Natural killer cell (primary cell): ENCODE measurements around the gene PUM2. TPM values are rescaled to one million over a fixed set of nuclear protein-coding genes. Genes with fewer than 3 reads are reported as not detected.
"Not testable (repeated sequence)": the region's sequence is repeated elsewhere in the genome, so short reads cannot be mapped to it uniquely, and the experiment has no call there.

Experiments used
- ATAC-seq, 3 donors: fragments of 150-1000 bp in 2 of 3; fragments of 200-7000 bp in 1 of 3; cut with Tn5 transposase; 1 replicate in 1 of 3; 2 replicates in 2 of 3; pipeline ENCODE4 v1.10.0; 2021; ENCODE audit warnings: mild to moderate bottlenecking in 2 of 3, moderate library complexity in 2 of 3
- DNase-seq, 2 donors: peaks; one replicate each; pipeline versions ENCODE4 v3.0.0 to v3.0.0-alpha.2; 2013 to 2021; ENCODE audit warnings: mixed read lengths in 1 of 2
- H3K27ac ChIP-seq: one replicate; pipeline ENCODE4 v1.5.1; 2013; ENCODE audit warnings: mild to moderate bottlenecking, low read length
- H3K27me3 ChIP-seq: one replicate; pipeline ENCODE4 v1.6.1; 2013; ENCODE audit warnings: low read length; ENCODE audit not compliant: control insufficient read depth, insufficient read depth
- H3K36me3 ChIP-seq: one replicate; pipeline ENCODE4 v1.6.1; 2013; ENCODE audit warnings: low read length; ENCODE audit not compliant: control insufficient read depth, insufficient read depth
- H3K4me1 ChIP-seq: one replicate; pipeline ENCODE4 v1.6.1; 2013; ENCODE audit warnings: low read length; ENCODE audit not compliant: control insufficient read depth, insufficient read depth
- H3K4me3 ChIP-seq: one replicate; pipeline ENCODE4 v1.5.1; 2013; ENCODE audit warnings: low read length
- H3K9me3 ChIP-seq: one replicate; pipeline ENCODE4 v1.6.1; 2013; ENCODE audit warnings: low read length; ENCODE audit not compliant: control insufficient read depth, insufficient read depth
- H3K27ac Mint-ChIP-seq, 2 donors: one replicate each; pipeline ENCODE4 v1.8.0; 2022; ENCODE audit warnings: mild to moderate bottlenecking in 2 of 2, mixed read lengths in 2 of 2, moderate library complexity in 1 of 2
- H3K27me3 Mint-ChIP-seq, 2 donors: one replicate each; pipeline ENCODE4 v1.8.0; 2022; ENCODE audit warnings: low read depth in 2 of 2, mixed read lengths in 2 of 2
- H3K36me3 Mint-ChIP-seq: one replicate; pipeline ENCODE4 v1.8.0; 2022; ENCODE audit warnings: mixed read lengths
- H3K4me1 Mint-ChIP-seq, 2 donors: one replicate each; pipeline ENCODE4 v1.8.0; 2022; ENCODE audit warnings: mixed read lengths in 2 of 2
- H3K4me3 Mint-ChIP-seq: one replicate; pipeline ENCODE4 v1.8.0; 2022; ENCODE audit warnings: mild to moderate bottlenecking, moderate library complexity, mixed read lengths
- H3K9me3 Mint-ChIP-seq, 2 donors: one replicate each; pipeline ENCODE4 v1.8.0; 2022; ENCODE audit warnings: mixed read lengths in 2 of 2
- WGBS: methylation state at CpG from one replicate; pipeline ENCODE4 v1.1.7; 2013; ENCODE audit warnings: missing lambda C conversion rate; ENCODE audit not compliant: insufficient coverage; 5-methylcytosine and 5-hydroxymethylcytosine counted together
- intact Hi-C: fragments of 100-400 bp; cut with micrococcal nuclease; formaldehyde crosslinking; loops from one replicate; pipeline ENCODE4 v1.14.2; 2022
- total RNA-seq, 4 donors: library from RNA; stranded (reverse); fragments of 120-200 nt in 1 of 4; gene quantifications; one replicate each; pipeline versions ENCODE4 v1.2.3 to v1.2.4, GENCODE V29; 2013 to 2022
- TF ChIP-seq, protein P1 (sequence below): fragments of 200-600 bp; IDR thresholded peaks from one replicate; pipeline ENCODE4 v1.8.0; 2022; ENCODE audit warnings: antibody characterized with exemption

PUM2 gene
- total RNA-seq, 3 donors from 2014 or later (not counting 1 experiment from before 2014, with no cell fraction given), result 115 to 157 (median 130) TPM

GRCh38 chr2:20371323-20372025 is 20.8 kb upstream of the PUM2 start:
- TF ChIP-seq, protein P1, sequence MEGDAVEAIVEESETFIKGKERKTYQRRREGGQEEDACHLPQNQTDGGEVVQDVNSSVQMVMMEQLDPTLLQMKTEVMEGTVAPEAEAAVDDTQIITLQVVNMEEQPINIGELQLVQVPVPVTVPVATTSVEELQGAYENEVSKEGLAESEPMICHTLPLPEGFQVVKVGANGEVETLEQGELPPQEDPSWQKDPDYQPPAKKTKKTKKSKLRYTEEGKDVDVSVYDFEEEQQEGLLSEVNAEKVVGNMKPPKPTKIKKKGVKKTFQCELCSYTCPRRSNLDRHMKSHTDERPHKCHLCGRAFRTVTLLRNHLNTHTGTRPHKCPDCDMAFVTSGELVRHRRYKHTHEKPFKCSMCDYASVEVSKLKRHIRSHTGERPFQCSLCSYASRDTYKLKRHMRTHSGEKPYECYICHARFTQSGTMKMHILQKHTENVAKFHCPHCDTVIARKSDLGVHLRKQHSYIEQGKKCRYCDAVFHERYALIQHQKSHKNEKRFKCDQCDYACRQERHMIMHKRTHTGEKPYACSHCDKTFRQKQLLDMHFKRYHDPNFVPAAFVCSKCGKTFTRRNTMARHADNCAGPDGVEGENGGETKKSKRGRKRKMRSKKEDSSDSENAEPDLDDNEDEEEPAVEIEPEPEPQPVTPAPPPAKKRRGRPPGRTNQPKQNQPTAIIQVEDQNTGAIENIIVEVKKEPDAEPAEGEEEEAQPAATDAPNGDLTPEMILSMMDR, result no peak

GRCh38 chr2:20370191-20370590 is 19.5 kb upstream of the PUM2 start:
- Mint-ChIP-seq H3K9me3 (no peaks in the 10 kb centered on the region), H3K36me3 (no peaks in the 10 kb centered on the region), H3K4me1 (no peaks in the 10 kb centered on the region), H3K27ac (no peak overlapping the region), H3K27me3 (peaks cover 17 to 19% of the 10 kb centered on the region in 2 donors), H3K4me3 (no peak overlapping the region)
- TF ChIP-seq, protein P1, result no peak
- H3K9me3 ChIP-seq, result peaks cover 3% of the 10 kb centered on the region
- intact Hi-C loops, result no loop called here
- no peaks in the 10 kb centered on the region for H3K4me1 ChIP-seq
- ATAC-seq, result no peak
- H3K4me3 ChIP-seq, result no peak overlapping the region
- no peaks in the 10 kb centered on the region for H3K27me3 ChIP-seq
- no peak overlapping the region for H3K27ac ChIP-seq
- 88% methylated on average over 5 of the region's 5 CpGs for whole genome bisulfite sequencing
- no peaks in the 10 kb centered on the region for H3K36me3 ChIP-seq
- no peak for DNase-seq

More at GRCh38 chr2:20371323-20372025, 20.8 kb upstream of the PUM2 start:
- H3K4me1 Mint-ChIP-seq, result no peaks in the 10 kb centered on the region
- H3K27me3 Mint-ChIP-seq, result peaks cover 17 to 23% of the 10 kb centered on the region in 2 donors
- H3K27ac Mint-ChIP-seq, result no peak overlapping the region
- no peaks in the 10 kb centered on the region for H3K36me3 Mint-ChIP-seq
- H3K27me3 ChIP-seq, result no peaks in the 10 kb centered on the region
- H3K4me3 Mint-ChIP-seq, result no peak overlapping the region
- no peaks in the 10 kb centered on the region for H3K4me1 ChIP-seq
- peaks cover 3% of the 10 kb centered on the region for H3K9me3 ChIP-seq
- intact Hi-C loops, result no loop called here
- H3K36me3 ChIP-seq, result no peaks in the 10 kb centered on the region
- no peak for ATAC-seq
- H3K4me3 ChIP-seq, result no peak overlapping the region
- 83% methylated on average over 3 of the region's 4 CpGs for WGBS
- H3K9me3 Mint-ChIP-seq, result no peaks in the 10 kb centered on the region
- DNase-seq, result no peak
- no peak overlapping the region for H3K27ac ChIP-seq

- no peak overlapping the region for H3K27ac ChIP-seq
- TF ChIP-seq, protein P1, result no peak
- H3K36me3 ChIP-seq, result no peaks in the 10 kb centered on the region
- ATAC-seq, result no peak
- H3K9me3 Mint-ChIP-seq, result no peaks in the 10 kb centered on the region
- no peak overlapping the region for H3K4me3 Mint-ChIP-seq
- peaks cover 3% of the 10 kb centered on the region for H3K9me3 ChIP-seq
- 87% methylated on average over 7 of the region's 9 CpGs for WGBS
- no peak overlapping the region for H3K27ac Mint-ChIP-seq
- no peak overlapping the region for H3K4me3 ChIP-seq
- H3K27me3 Mint-ChIP-seq, result peaks cover 15 to 19% of the 10 kb centered on the region in 2 donors
- intact Hi-C loops, result no loop called here
- H3K4me1 ChIP-seq, result no peaks in the 10 kb centered on the region
- H3K27me3 ChIP-seq, result no peaks in the 10 kb centered on the region
- no peaks in the 10 kb centered on the region for H3K36me3 Mint-ChIP-seq
- no peaks in the 10 kb centered on the region for H3K4me1 Mint-ChIP-seq
- DNase-seq, result no peak
Observed at GRCh38 chr2:20369366-20369765, 18.7 kb upstream of the PUM2 start.

- no peak overlapping the region for H3K4me3 ChIP-seq
- peaks cover 3% of the 10 kb centered on the region for H3K9me3 ChIP-seq
- H3K27me3 ChIP-seq, result no peaks in the 10 kb centered on the region
- TF ChIP-seq, protein P1, result no peak
- H3K27ac ChIP-seq, result no peak overlapping the region
- Mint-ChIP-seq H3K27ac (no peak overlapping the region), H3K4me1 (no peaks in the 10 kb centered on the region), H3K4me3 (no peak overlapping the region), H3K9me3 (no peaks in the 10 kb centered on the region), H3K36me3 (no peaks in the 10 kb centered on the region), H3K27me3 (peaks cover 15 to 19% of the 10 kb centered on the region in 2 donors)
- DNase-seq (no peak), ATAC-seq (no peak)
- 67% methylated on average over 1 of the region's 3 CpGs for WGBS
- no peaks in the 10 kb centered on the region for H3K36me3 ChIP-seq
- intact Hi-C loops, result no loop called here
- H3K4me1 ChIP-seq, result no peaks in the 10 kb centered on the region
Observed at GRCh38 chr2:20368706-20369105, 18.1 kb upstream of the PUM2 start.

DNA sequence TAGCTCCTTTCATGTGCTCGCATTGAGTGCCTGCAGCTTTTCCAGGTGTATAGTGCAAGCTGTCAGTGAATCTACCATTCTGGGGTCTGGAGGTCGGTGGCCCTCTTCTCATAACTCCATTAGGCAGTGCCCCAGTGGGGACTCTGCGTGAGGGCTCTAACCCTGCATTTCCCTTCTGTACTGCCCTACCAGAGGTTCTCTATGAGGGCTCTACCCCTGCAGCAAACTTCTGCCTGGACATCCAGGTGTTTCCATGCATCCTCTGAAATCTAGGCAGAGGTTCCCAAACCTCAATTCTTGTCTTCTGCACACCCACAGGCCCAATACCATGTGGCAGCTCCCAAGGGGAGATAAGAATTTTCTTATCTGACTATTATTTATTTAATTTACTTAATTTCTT is 17.3 kb upstream of the PUM2 start:
- H3K4me3 ChIP-seq, H3K36me3 ChIP-seq, H3K36me3 Mint-ChIP-seq, H3K9me3 ChIP-seq, DNase-seq, H3K4me3 Mint-ChIP-seq, H3K4me1 Mint-ChIP-seq, H3K9me3 Mint-ChIP-seq, H3K27ac Mint-ChIP-seq, H3K27me3 ChIP-seq, H3K4me1 ChIP-seq, intact Hi-C loops, ATAC-seq, H3K27ac ChIP-seq: not testable (repeated sequence)
- peaks cover 15 to 19% of the 10 kb centered on the region in 2 donors for H3K27me3 Mint-ChIP-seq
- WGBS, result 84% methylated on average over 3 of the region's 3 CpGs
